Stomach (tissue), 9 donors: ENCODE results near the gene FAM240A. TPM values are rescaled to one million over a fixed set of nuclear protein-coding genes. Genes with fewer than 3 reads are reported as not detected.
"Not testable (repeated sequence)": the region's sequence is repeated elsewhere in the genome, so short reads cannot be mapped to it uniquely, and the experiment has no call there.

Source experiments
- DNase-seq, 2 donors: peaks; one replicate each; pipeline versions ENCODE4 v3.0.0 to v3.0.0-alpha.2; 2013 to 2019
- H3K27ac ChIP-seq, 5 donors: fragments of 200-600 bp in 4 of 5; sonication (generic) in 4 of 5; one replicate each; pipeline ENCODE4 v1.5.1; 2013 to 2019; ENCODE audit warnings: mild to moderate bottlenecking in 1 of 5, moderate library complexity in 1 of 5
- H3K27me3 ChIP-seq, 3 donors: fragments of 200-600 bp; sonication (generic); one replicate each; pipeline ENCODE4 v1.5.1; 2017 to 2019; ENCODE audit warnings: mixed run types in 1 of 3
- H3K36me3 ChIP-seq, 4 donors: fragments of 200-600 bp; sonication (generic); 1 replicate in 3 of 4; 2 replicates in 1 of 4; pipeline ENCODE4 v1.5.1; 2016 to 2019
- H3K4me1 ChIP-seq, 4 donors: fragments of 200-600 bp; sonication (generic); one replicate each; pipeline ENCODE4 v1.5.1; 2016 to 2019
- H3K4me3 ChIP-seq, 4 donors: fragments of 200-600 bp; sonication (generic) in 3 of 4; one replicate each; pipeline ENCODE4 v1.5.1; 2016 to 2019; ENCODE audit warnings: mild to moderate bottlenecking in 1 of 4
- H3K9me3 ChIP-seq, 4 donors: fragments of 200-600 bp; sonication (generic); one replicate each; pipeline ENCODE4 v1.5.1; 2016 to 2019
- EP300 ChIP-seq: sonication (generic); formaldehyde crosslinking; IDR thresholded peaks from one replicate; pipeline ENCODE4 v1.6.1; 2017; ENCODE audit warnings: antibody characterized with exemption
- POLR2A ChIP-seq, 4 donors: fragments of 450-650 bp; IDR thresholded peaks; one replicate each; pipeline ENCODE4 v1.6.1; 2016; ENCODE audit warnings: antibody characterized with exemption in 4 of 4, control low read depth in 2 of 4, mild to moderate bottlenecking in 1 of 4, moderate library complexity in 1 of 4
- POLR2AphosphoS5 ChIP-seq, 3 donors: sonication (generic); formaldehyde crosslinking; IDR thresholded peaks; one replicate each; pipeline ENCODE4 v1.6.1; 2016; ENCODE audit warnings: antibody characterized with exemption in 3 of 3
- WGBS, 5 donors: extraction: QIAGEN DNeasy Blood & Tissue Kit in 3 of 5; methylation state at CpG; one replicate each; pipeline versions ENCODE4 v1.1.5 to v1.1.7; 2013 to 2018; 5-methylcytosine and 5-hydroxymethylcytosine counted together
- intact Hi-C: fragments of 100-400 bp; cut with DNase I; formaldehyde crosslinking; loops from one replicate; pipeline ENCODE4 v1.15.1; 2023; ENCODE audit warnings: low total_unique reads
- polyA plus RNA-seq, 3 donors: library from polyadenylated mRNA; stranded (reverse); fragments of 200-250 nt; gene quantifications; one replicate each; pipeline ENCODE4 v1.2.3, GENCODE V29; 2013
- total RNA-seq, 5 donors: library from RNA; depleted of rRNA; stranded (reverse); fragments of >200 nt; gene quantifications; one replicate each; pipeline versions ENCODE4 v1.1.0 to v1.2.3, GENCODE V29; 2014 to 2016
- TF ChIP-seq, protein P1 (sequence below), 7 experiments: fragments of 450-650 bp in 4 of 7; fragments of 200-600 bp in 3 of 7; sonication (generic) in 3 of 7; IDR thresholded peaks; one replicate each; pipeline ENCODE4 v1.5.1; 2016 to 2019; ENCODE audit warnings: antibody characterized with exemption in 7 of 7, control low read depth in 2 of 7, mild to moderate bottlenecking in 1 of 7
- donor health status: healthy with polysubstance abuse.
- donor health status: Bipolar disorder and iron deficiency.
- donor health status: healthy.

The FAM240A gene
- total and polyA plus RNA-seq, 8 donors: not detected

DNA sequence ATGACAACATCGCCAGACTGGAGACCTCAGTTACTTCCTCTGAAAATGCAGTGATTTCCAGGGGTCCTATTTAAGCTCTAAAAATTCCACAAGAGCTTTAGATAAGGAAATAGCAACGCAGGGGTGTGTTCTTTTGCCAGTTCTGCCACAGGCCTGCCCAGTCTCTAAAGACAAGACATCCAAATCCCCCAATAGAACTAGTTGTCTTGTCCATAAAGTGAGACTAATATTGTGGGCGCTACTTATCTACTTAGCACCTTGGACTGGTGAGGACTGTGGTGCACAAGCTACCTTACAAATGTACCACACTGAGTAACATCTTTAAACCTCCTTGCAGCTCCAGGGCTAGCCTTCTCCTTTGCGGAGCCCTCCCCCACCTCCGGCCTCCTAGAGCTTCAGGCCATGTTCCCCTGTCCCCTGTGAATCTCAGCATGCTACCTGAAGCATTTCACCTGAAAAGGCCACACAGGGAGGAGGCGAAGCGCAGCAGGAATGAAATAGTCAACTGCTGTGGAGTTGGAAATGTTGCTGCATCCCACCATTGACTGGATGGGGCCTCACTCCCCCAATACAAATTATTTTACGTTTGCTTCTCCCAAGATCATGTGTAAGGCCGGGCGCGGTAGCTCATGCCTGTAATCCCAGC, 36.6 kb upstream of the FAM240A start:
- peaks cover 0 to 27% (median 0%) of the 10 kb centered on the region in 3 donors for H3K27me3 ChIP-seq
- peaks cover 22 to 51% (median 35%) of the 10 kb centered on the region in 4 donors for H3K4me1 ChIP-seq
- 84 to 88% (median 87%) methylated on average over 11 of the region's 11 CpGs for WGBS, 5 donors
- no peaks in the 10 kb centered on the region for H3K36me3 ChIP-seq
- H3K27ac ChIP-seq: peak overlapping the region in 1 of 5 donors; percentile 43
- no peak for DNase-seq
- intact Hi-C loops: no loop called here
- TF ChIP-seq POLR2A (IDR thresholded peaks at IDR 0.05): no peak
- TF ChIP-seq, protein P1, sequence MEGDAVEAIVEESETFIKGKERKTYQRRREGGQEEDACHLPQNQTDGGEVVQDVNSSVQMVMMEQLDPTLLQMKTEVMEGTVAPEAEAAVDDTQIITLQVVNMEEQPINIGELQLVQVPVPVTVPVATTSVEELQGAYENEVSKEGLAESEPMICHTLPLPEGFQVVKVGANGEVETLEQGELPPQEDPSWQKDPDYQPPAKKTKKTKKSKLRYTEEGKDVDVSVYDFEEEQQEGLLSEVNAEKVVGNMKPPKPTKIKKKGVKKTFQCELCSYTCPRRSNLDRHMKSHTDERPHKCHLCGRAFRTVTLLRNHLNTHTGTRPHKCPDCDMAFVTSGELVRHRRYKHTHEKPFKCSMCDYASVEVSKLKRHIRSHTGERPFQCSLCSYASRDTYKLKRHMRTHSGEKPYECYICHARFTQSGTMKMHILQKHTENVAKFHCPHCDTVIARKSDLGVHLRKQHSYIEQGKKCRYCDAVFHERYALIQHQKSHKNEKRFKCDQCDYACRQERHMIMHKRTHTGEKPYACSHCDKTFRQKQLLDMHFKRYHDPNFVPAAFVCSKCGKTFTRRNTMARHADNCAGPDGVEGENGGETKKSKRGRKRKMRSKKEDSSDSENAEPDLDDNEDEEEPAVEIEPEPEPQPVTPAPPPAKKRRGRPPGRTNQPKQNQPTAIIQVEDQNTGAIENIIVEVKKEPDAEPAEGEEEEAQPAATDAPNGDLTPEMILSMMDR (IDR thresholded peaks at IDR 0.05): no peak
- TF ChIP-seq EP300: no peak
- TF ChIP-seq POLR2AphosphoS5 (IDR thresholded peaks at IDR 0.05): no peak
- H3K4me3 ChIP-seq: no peak overlapping the region
- no peaks in the 10 kb centered on the region for H3K9me3 ChIP-seq

DNA sequence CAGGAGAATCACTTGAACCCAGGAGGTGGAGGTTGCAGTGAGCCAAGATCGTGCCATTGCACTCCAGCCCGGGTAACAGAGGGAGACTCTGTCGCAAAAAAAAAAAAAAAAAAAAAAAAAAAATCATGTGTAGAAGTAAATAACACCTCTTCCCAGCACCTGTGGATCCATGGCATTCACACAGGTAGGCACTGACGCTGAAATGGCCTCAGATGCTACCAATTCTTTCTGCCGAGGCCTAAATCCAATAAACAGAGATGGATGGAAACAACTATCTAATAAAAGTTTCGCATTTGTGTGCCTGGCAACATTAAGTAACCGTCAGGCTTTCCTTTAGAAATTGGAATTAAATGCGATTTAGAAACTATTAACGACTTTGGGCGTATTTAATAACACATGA, 35.9 kb upstream of the FAM240A start:
- peaks cover 0 to 27% (median 0%) of the 10 kb centered on the region in 3 donors for H3K27me3 ChIP-seq
- WGBS, 5 donors: 74 to 83% (median 78%) methylated on average over 9 to 10 of the region's 10 CpGs
- intact Hi-C loops: no loop called here
- H3K4me3 ChIP-seq: no peak overlapping the region
- H3K9me3 ChIP-seq: no peaks in the 10 kb centered on the region
- no peak for DNase-seq
- TF ChIP-seq POLR2AphosphoS5 (IDR thresholded peaks at IDR 0.05) (no peak), EP300 (no peak), POLR2A (IDR thresholded peaks at IDR 0.05) (no peak)
- TF ChIP-seq, protein P1 (IDR thresholded peaks at IDR 0.05): no peak
- H3K27ac ChIP-seq: no peak overlapping the region
- H3K4me1 ChIP-seq: peaks cover 22 to 51% (median 36%) of the 10 kb centered on the region in 4 donors
- no peaks in the 10 kb centered on the region for H3K36me3 ChIP-seq

DNA sequence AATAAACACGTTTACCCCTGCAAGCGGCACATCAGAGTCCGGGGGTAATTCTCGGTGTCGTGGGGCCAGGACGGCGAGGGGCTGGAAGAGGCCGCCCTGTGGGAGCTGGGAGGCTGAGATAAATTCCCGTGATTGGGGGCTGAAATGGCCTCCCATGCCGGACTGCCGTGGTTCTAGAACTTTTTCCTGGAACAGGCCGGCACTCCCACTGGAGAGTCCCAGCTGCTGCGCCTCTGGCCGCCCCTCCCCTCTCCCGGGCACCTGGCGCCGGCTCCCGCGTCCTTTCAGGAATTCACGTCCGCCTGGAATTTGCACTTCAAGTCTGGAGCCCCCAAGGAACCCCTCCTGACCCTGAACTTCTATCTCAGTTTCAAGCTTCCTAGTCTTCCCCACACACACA, 35.4 kb upstream of the FAM240A start:
- 33 to 54% (median 42%) methylated on average over 15 to 21 of the region's 21 CpGs for WGBS, 5 donors
- H3K36me3 ChIP-seq: no peaks in the 10 kb centered on the region
- peak in 1 of 2 donors; percentile 60 for DNase-seq
- peaks cover 22 to 51% (median 36%) of the 10 kb centered on the region in 4 donors for H3K4me1 ChIP-seq
- H3K9me3 ChIP-seq: no peaks in the 10 kb centered on the region
- H3K4me3 ChIP-seq: no peak overlapping the region
- intact Hi-C loops: no loop called here
- H3K27me3 ChIP-seq: peaks cover 0 to 27% (median 0%) of the 10 kb centered on the region in 3 donors
- H3K27ac ChIP-seq: no peak overlapping the region
- no peak for TF ChIP-seq POLR2A (IDR thresholded peaks at IDR 0.05)
- TF ChIP-seq, protein P1 (IDR thresholded peaks at IDR 0.05): no peak

DNA sequence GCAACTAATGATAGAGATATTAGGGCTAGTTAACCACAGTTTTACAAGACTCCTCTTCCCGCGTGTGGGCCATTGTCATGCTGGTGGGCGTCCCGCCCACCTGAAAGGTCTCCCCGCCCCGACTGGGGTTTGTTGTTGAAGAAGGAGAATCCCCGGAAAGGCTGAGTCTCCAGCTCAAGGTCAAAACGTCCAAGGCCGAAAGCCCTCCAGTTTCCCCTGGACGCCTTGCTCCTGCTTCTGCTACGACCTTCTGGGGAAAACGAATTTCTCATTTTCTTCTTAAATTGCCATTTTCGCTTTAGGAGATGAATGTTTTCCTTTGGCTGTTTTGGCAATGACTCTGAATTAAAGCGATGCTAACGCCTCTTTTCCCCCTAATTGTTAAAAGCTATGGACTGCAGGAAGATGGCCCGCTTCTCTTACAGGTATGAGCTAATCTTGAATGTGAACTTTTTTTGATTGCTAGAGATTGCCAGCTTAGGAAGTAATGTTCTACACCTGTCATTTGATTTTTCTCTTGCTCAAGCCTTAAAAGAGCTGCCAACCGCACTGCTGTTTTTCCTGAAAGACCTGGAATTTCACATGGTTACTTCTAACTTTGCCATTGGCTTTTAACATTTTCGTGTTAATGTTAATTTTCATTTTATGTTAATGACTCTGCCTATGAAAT, 34.6 kb upstream of the FAM240A start:
- Histone ChIP-seq H3K4me1 (peaks cover 22 to 51% (median 36%) of the 10 kb centered on the region in 4 donors), H3K27me3 (peaks cover 0 to 27% (median 0%) of the 10 kb centered on the region in 3 donors)
- H3K36me3 ChIP-seq, H3K27ac ChIP-seq, H3K4me3 ChIP-seq, H3K9me3 ChIP-seq, DNase-seq, intact Hi-C loops: not testable (repeated sequence)
- WGBS, 5 donors: 69 to 86% (median 81%) methylated on average over 15 to 18 of the region's 18 CpGs
